Measurements from ENCODE around the gene DPEP2.

GRCh38 chr16:67986949-67987348 is 12.3 kb downstream of the DPEP2 start:
- TF ChIP-seq CTCF (conservative IDR thresholded peaks at IDR 0.05; ENCODE audit: low read depth in 2 of 2) (no peak), POLR2AphosphoS5 (IDR thresholded peaks at IDR 0.05; ENCODE audit: low read depth) (no peak), EZH2phosphoT487 (IDR thresholded peaks at IDR 0.05; ENCODE audit: unreplicated experiment) (no peak)

Measured in GM23338 (cell line).